Immature natural killer cell (primary cell): ENCODE measurements around the gene DNER. TPM values are rescaled to one million over a fixed set of nuclear protein-coding genes. Genes with fewer than 3 reads are reported as not detected.

Source experiments
- DNase-seq, 3 donors: peaks; one replicate each; pipeline ENCODE4 v3.0.0; 2022; ENCODE audit warnings: mixed read lengths in 1 of 3
- H3K27ac Mint-ChIP-seq, 6 donors: one replicate each; pipeline ENCODE4 v1.8.0; 2020; ENCODE audit warnings: mixed read lengths in 6 of 6, mild to moderate bottlenecking in 5 of 6, inconsistent platforms in 4 of 6, moderate library complexity in 3 of 6
- H3K27me3 Mint-ChIP-seq, 3 donors: one replicate each; pipeline ENCODE4 v1.8.0; 2020 to 2021; ENCODE audit warnings: low read depth in 3 of 3, mild to moderate bottlenecking in 3 of 3, mixed read lengths in 3 of 3, moderate library complexity in 3 of 3, inconsistent platforms in 1 of 3
- H3K36me3 Mint-ChIP-seq, 3 donors: one replicate each; pipeline ENCODE4 v1.8.0; 2020; ENCODE audit warnings: mixed read lengths in 3 of 3, inconsistent platforms in 2 of 3, mild to moderate bottlenecking in 2 of 3
- H3K4me1 Mint-ChIP-seq, 2 donors: one replicate each; pipeline ENCODE4 v1.8.0; 2020; ENCODE audit warnings: inconsistent platforms in 2 of 2, mild to moderate bottlenecking in 2 of 2, mixed read lengths in 2 of 2, moderate library complexity in 1 of 2
- H3K4me3 Mint-ChIP-seq, 5 donors: one replicate each; pipeline ENCODE4 v1.8.0; 2020; ENCODE audit warnings: mild to moderate bottlenecking in 5 of 5, mixed read lengths in 5 of 5, inconsistent platforms in 3 of 5, moderate library complexity in 3 of 5
- H3K9me3 Mint-ChIP-seq, 6 donors: one replicate each; pipeline ENCODE4 v1.8.0; 2020; ENCODE audit warnings: mild to moderate bottlenecking in 6 of 6, mixed read lengths in 6 of 6, inconsistent platforms in 4 of 6, moderate library complexity in 3 of 6
- polyA plus RNA-seq, 3 donors: library from polyadenylated mRNA; unstranded; fragments of 300-500 nt; fragmentation: Illumina TruSeq; gene quantifications; one replicate each; pipeline ENCODE4 v1.2.3, GENCODE V29; 2021

The DNER gene
- polyA plus RNA-seq, 3 donors from 2014 or later, result not detected

- Mint-ChIP-seq H3K27ac (no peak overlapping the region), H3K36me3 (no peaks in the 10 kb centered on the region), H3K4me1 (no peaks in the 10 kb centered on the region), H3K4me3 (no peak overlapping the region), H3K9me3 (no peaks in the 10 kb centered on the region), H3K27me3 (peaks cover 1 to 3% (median 2%) of the 10 kb centered on the region in 3 donors)
- no peak for DNase-seq
Measured at GRCh38 chr2:229447227-229447626, 267.1 kb downstream of the DNER start.

GRCh38 chr2:229446350-229446749 lies 268.0 kb downstream of the DNER start:
- H3K27me3 Mint-ChIP-seq, result peaks cover 1 to 5% (median 2%) of the 10 kb centered on the region in 3 donors

GRCh38 chr2:229445501-229446211 lies 268.7 kb downstream of the DNER start:
- no peak overlapping the region for H3K27ac Mint-ChIP-seq
- H3K9me3 Mint-ChIP-seq, result peaks cover 0 to 3% (median 0%) of the 10 kb centered on the region in 6 donors
- DNase-seq, result no peak
- no peaks in the 10 kb centered on the region for H3K4me1 Mint-ChIP-seq
- peaks cover 1 to 5% (median 2%) of the 10 kb centered on the region in 3 donors for H3K27me3 Mint-ChIP-seq
- no peaks in the 10 kb centered on the region for H3K36me3 Mint-ChIP-seq
- H3K4me3 Mint-ChIP-seq, result no peak overlapping the region

More at GRCh38 chr2:229446350-229446749, 268.0 kb downstream of the DNER start:
- Mint-ChIP-seq H3K27ac (no peak overlapping the region), H3K4me1 (no peaks in the 10 kb centered on the region), H3K36me3 (no peaks in the 10 kb centered on the region), H3K9me3 (no peaks in the 10 kb centered on the region), H3K4me3 (no peak overlapping the region)
- DNase-seq, result no peak

GRCh38 chr2:229445019-229445418 lies 269.3 kb downstream of the DNER start:
- peaks cover 0 to 5% (median 0%) of the 10 kb centered on the region in 6 donors for H3K9me3 Mint-ChIP-seq
- no peak overlapping the region for H3K27ac Mint-ChIP-seq
- no peak for DNase-seq
- no peak overlapping the region for H3K4me3 Mint-ChIP-seq
- no peaks in the 10 kb centered on the region for H3K4me1 Mint-ChIP-seq
- H3K36me3 Mint-ChIP-seq, result no peaks in the 10 kb centered on the region
- peaks cover under 1 to 5% (median 2%) of the 10 kb centered on the region in 3 donors for H3K27me3 Mint-ChIP-seq

GRCh38 chr2:229443546-229444268 lies 270.6 kb downstream of the DNER start:
- no peaks in the 10 kb centered on the region for H3K36me3 Mint-ChIP-seq
- no peak overlapping the region for H3K27ac Mint-ChIP-seq
- H3K27me3 Mint-ChIP-seq, result peaks cover 0 to 5% (median 2%) of the 10 kb centered on the region in 3 donors
- no peaks in the 10 kb centered on the region for H3K4me1 Mint-ChIP-seq
- no peak for DNase-seq
- H3K4me3 Mint-ChIP-seq, result no peak overlapping the region
- peaks cover 0 to 5% (median 0%) of the 10 kb centered on the region in 6 donors for H3K9me3 Mint-ChIP-seq

- H3K9me3 Mint-ChIP-seq, result peaks cover 0 to 5% (median 0%) of the 10 kb centered on the region in 6 donors
- H3K4me1 Mint-ChIP-seq, result no peaks in the 10 kb centered on the region
- no peak overlapping the region for H3K4me3 Mint-ChIP-seq
- peaks cover 0 to 5% (median 2%) of the 10 kb centered on the region in 3 donors for H3K27me3 Mint-ChIP-seq
- H3K27ac Mint-ChIP-seq, result no peak overlapping the region
- DNase-seq, result no peak
- H3K36me3 Mint-ChIP-seq, result no peaks in the 10 kb centered on the region
Measured at GRCh38 chr2:229443141-229443540, 271.2 kb downstream of the DNER start.

- Mint-ChIP-seq H3K4me3 (no peak overlapping the region), H3K27ac (no peak overlapping the region), H3K4me1 (no peaks in the 10 kb centered on the region), H3K27me3 (peaks cover 0 to 6% (median 0%) of the 10 kb centered on the region in 3 donors), H3K36me3 (no peaks in the 10 kb centered on the region), H3K9me3 (peaks cover 0 to 5% (median 0%) of the 10 kb centered on the region in 6 donors)
- no peak for DNase-seq
Measured at GRCh38 chr2:229438430-229439159, 275.8 kb downstream of the DNER start.

- H3K9me3 Mint-ChIP-seq, result peaks cover 0 to 5% (median 0%) of the 10 kb centered on the region in 6 donors
- H3K27ac Mint-ChIP-seq, result no peak overlapping the region
- H3K4me3 Mint-ChIP-seq, result no peak overlapping the region
- no peak for DNase-seq
- H3K27me3 Mint-ChIP-seq, result peaks cover 0 to 4% (median 0%) of the 10 kb centered on the region in 3 donors
- H3K4me1 Mint-ChIP-seq, result no peaks in the 10 kb centered on the region
- no peaks in the 10 kb centered on the region for H3K36me3 Mint-ChIP-seq
Measured at GRCh38 chr2:229437467-229437866, 276.9 kb downstream of the DNER start.

- Mint-ChIP-seq H3K9me3 (no peaks in the 10 kb centered on the region), H3K4me1 (no peaks in the 10 kb centered on the region), H3K4me3 (no peak overlapping the region), H3K27ac (no peak overlapping the region), H3K36me3 (no peaks in the 10 kb centered on the region), H3K27me3 (peaks cover 0 to 2% (median 0%) of the 10 kb centered on the region in 3 donors)
- no peak for DNase-seq
Measured at GRCh38 chr2:229434187-229434586, 280.2 kb downstream of the DNER start.

GRCh38 chr2:229433351-229433750 lies 281.0 kb downstream of the DNER start:
- H3K36me3 Mint-ChIP-seq, result no peaks in the 10 kb centered on the region

GRCh38 chr2:229431327-229431954 lies 282.9 kb downstream of the DNER start:
- no peak for DNase-seq
- Mint-ChIP-seq H3K27ac (no peak overlapping the region), H3K36me3 (no peaks in the 10 kb centered on the region), H3K27me3 (peaks cover 0 to 7% (median 0%) of the 10 kb centered on the region in 3 donors), H3K4me1 (no peaks in the 10 kb centered on the region), H3K9me3 (peaks cover 0 to 2% (median 0%) of the 10 kb centered on the region in 6 donors), H3K4me3 (no peak overlapping the region)

More at GRCh38 chr2:229433351-229433750, 281.0 kb downstream of the DNER start:
- H3K27me3 Mint-ChIP-seq, result peaks cover 0 to 5% (median 0%) of the 10 kb centered on the region in 3 donors
- no peak overlapping the region for H3K4me3 Mint-ChIP-seq
- H3K27ac Mint-ChIP-seq, result no peak overlapping the region
- no peaks in the 10 kb centered on the region for H3K9me3 Mint-ChIP-seq
- no peak for DNase-seq
- no peaks in the 10 kb centered on the region for H3K4me1 Mint-ChIP-seq

GRCh38 chr2:229429589-229429988 lies 284.8 kb downstream of the DNER start:
- H3K4me1 Mint-ChIP-seq, result no peaks in the 10 kb centered on the region

GRCh38 chr2:229426464-229426863 lies 287.9 kb downstream of the DNER start:
- no peak for DNase-seq
- peaks cover 0 to 5% (median under 1%) of the 10 kb centered on the region in 6 donors for H3K9me3 Mint-ChIP-seq
- no peak overlapping the region for H3K4me3 Mint-ChIP-seq
- no peak overlapping the region for H3K27ac Mint-ChIP-seq
- H3K4me1 Mint-ChIP-seq, result no peaks in the 10 kb centered on the region
- no peaks in the 10 kb centered on the region for H3K36me3 Mint-ChIP-seq
- peaks cover 0 to 6% (median 2%) of the 10 kb centered on the region in 3 donors for H3K27me3 Mint-ChIP-seq

More at GRCh38 chr2:229429589-229429988, 284.8 kb downstream of the DNER start:
- DNase-seq, result no peak
- peaks cover 0 to 2% (median 0%) of the 10 kb centered on the region in 6 donors for H3K9me3 Mint-ChIP-seq
- H3K27ac Mint-ChIP-seq, result no peak overlapping the region
- no peaks in the 10 kb centered on the region for H3K36me3 Mint-ChIP-seq
- peaks cover 0 to 6% (median 2%) of the 10 kb centered on the region in 3 donors for H3K27me3 Mint-ChIP-seq
- no peak overlapping the region for H3K4me3 Mint-ChIP-seq
